Epithelial cell of esophagus (primary cell): Measurements from ENCODE around the gene PIP5K1A.
"Not testable (repeated sequence)": the region's sequence is repeated elsewhere in the genome, so short reads cannot be mapped to it uniquely, and the experiment has no call there.

ENCODE experiments used
- DNase-seq: peaks from one replicate; pipeline ENCODE4 v3.0.0; 2010; ENCODE audit warnings: low read depth
- H3K4me3 ChIP-seq: 2 replicates; pipeline ENCODE4 v1.5.1; 2011; ENCODE audit warnings: mild to moderate bottlenecking, low read length, control low read depth
- TF ChIP-seq, protein P1 (sequence below): IDR thresholded peaks from 2 replicates; pipeline ENCODE4 v1.5.1; 2011; ENCODE audit warnings: low read depth, mild to moderate bottlenecking, low read length, control low read depth, inconsistent platforms; ENCODE audit not compliant: insufficient read depth; ENCODE audit errors: missing control alignments

Gene PIP5K1A

DNA sequence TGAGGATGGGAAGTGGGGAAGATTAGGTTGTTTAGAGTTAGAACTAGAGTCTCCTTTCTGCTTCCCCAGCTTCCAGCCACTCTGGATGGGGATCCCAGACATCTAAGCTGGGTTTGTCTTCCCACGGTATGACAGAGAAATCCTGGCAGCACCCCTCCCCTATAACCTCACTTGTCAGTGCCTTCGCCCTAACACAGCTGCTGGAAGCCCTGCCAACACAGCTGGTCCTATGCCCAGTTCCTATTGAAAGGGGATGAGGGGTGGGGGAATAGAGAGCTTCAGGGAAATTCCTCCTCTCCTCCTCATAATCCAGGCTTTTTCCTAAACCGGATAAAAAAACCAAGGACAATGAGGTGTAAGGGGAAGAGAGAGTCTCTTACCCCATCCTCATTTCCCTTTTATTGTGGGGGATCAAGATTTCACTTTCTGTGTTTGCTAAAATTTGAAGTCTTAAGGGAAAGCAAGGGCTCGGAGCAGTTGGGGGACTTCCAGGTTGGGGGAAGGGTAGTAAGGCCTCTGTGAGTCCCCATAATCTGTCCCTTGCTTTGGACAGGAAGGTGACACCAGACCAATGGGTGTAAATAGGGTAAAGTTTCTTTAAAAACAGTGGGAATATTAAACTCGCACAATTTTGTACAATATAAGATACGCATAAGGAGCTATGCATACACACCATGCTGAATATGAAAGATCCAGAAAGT, 23.2 kb upstream of the PIP5K1A start:
- TF ChIP-seq, protein P1, sequence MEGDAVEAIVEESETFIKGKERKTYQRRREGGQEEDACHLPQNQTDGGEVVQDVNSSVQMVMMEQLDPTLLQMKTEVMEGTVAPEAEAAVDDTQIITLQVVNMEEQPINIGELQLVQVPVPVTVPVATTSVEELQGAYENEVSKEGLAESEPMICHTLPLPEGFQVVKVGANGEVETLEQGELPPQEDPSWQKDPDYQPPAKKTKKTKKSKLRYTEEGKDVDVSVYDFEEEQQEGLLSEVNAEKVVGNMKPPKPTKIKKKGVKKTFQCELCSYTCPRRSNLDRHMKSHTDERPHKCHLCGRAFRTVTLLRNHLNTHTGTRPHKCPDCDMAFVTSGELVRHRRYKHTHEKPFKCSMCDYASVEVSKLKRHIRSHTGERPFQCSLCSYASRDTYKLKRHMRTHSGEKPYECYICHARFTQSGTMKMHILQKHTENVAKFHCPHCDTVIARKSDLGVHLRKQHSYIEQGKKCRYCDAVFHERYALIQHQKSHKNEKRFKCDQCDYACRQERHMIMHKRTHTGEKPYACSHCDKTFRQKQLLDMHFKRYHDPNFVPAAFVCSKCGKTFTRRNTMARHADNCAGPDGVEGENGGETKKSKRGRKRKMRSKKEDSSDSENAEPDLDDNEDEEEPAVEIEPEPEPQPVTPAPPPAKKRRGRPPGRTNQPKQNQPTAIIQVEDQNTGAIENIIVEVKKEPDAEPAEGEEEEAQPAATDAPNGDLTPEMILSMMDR, result no peak
- DNase-seq, result no peak
- H3K4me3 ChIP-seq, result no peak overlapping the region

DNA sequence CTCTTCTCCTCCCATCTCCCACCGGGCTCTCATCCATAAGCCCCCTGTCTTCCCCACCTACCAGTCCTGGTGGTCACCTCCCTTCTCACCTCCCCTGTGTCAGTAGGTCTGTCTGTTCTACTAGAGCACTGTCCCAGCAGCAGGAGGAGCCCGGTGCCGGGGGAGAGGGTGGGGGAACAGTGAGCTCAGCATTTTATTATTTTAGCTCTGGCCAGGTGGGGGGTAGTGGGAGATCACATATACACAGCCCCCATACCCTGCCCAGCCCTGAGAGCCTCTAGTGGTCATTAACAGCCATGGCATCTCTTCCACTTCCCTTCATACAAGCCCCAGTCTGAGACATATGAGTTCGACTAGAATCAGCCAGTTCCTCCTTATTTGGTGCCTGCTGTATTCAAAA, 22.5 kb upstream of the PIP5K1A start, which contains the start of gene TMOD4:
TSS of gene TMOD4 (minus strand) at position 119 of the 400 bp plus-strand sequence. CDS start 1,106 bp downstream, outside the sequence.
- TF ChIP-seq, protein P1, result peak; percentile 63
- H3K4me3 ChIP-seq, result no peak within 1 kb of the TSS
- peak; percentile 25 for DNase-seq

DNA sequence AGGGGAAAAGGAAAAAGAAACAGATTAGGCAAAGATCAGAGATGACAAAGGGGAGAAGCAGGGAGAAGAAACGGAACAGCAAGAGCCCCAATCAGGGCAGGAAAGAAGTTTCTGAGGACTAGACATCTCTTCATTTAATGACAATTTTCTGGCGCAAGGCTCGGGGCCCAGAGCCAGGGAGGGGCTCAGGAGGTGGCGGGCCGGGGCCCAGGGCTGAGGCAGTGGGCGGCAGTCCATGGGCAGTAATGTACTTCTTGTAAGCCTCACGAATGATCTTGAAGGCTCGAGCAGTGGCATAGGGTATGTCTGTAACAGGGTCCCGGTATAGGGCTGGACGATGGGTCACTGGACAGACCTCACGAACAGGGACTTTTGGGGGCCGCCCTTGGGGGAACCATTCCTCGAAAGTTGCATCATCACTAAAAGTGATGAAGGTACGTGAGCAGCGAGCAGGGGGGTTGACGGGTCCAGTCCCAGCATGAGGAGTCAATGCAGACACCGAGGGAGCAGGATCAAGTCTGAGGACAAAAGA, 21.8 kb upstream of the PIP5K1A start:
- no peak for DNase-seq
- H3K4me3 ChIP-seq, result no peak overlapping the region
- TF ChIP-seq, protein P1, result no peak

DNA sequence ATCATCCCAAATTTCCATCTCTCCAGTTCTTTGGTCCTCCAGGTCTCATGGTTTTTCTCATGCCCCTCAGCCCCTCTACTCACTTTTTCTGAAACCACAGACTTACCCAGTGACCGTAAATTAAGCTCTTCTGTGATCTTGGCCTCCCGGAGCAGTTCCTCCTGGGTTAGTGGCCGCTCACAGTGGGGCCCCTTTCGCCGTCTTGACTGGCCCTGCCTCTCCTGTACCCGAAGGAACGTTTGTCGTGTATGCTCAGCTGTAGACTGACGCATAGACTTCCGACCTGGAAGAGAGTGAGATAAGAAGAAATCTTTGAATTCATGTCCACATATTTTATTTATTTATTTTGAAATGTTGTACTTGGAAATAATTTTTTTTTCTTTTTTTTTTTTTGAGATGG, 14.1 kb upstream of the PIP5K1A start:
- no peak for DNase-seq
- TF ChIP-seq, protein P1, result no peak
- H3K4me3 ChIP-seq, result no peak overlapping the region

DNA sequence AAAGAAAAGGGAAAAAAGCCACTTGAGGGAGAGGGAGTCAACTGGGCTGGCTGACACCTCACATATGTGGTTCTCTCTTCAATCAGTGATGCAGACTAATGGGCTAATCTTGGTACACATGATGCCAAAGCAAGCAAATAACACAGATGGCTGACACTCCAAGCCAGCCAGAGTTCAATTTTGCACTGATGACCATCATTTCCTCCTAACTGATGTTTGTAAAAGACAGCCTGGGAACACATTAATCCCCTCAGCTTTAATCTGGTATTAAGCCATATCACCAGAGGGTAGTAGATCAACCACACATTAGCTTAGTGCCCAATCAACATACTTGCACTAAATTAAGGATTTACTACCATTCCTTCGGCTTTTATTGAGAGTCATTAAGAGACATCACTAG, 11.1 kb upstream of the PIP5K1A start:
- TF ChIP-seq, protein P1, result no peak
- H3K4me3 ChIP-seq, result no peak overlapping the region
- DNase-seq, result no peak

DNA sequence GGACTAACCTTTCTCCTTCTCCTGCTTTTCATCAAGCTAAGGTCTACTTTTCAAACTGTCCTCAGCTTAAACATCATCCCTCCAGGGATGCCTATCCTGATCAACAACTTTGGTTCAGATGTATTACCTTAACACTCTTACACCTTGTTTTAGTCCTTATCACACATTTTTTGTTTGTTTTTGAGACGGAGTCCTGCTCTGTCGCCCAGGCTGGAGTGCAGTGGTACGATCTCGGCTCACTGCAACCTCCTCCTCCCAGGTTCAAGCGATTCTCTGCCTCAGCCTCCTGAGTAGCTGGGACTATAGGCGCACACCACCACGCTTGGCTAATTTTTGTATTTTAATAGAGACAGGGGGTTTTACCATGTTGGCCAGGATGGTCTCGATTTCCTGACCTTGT, 9.7 kb upstream of the PIP5K1A start:
- peak overlapping the region; percentile 96 for H3K4me3 ChIP-seq
- DNase-seq, result not testable (repeated sequence)

DNA sequence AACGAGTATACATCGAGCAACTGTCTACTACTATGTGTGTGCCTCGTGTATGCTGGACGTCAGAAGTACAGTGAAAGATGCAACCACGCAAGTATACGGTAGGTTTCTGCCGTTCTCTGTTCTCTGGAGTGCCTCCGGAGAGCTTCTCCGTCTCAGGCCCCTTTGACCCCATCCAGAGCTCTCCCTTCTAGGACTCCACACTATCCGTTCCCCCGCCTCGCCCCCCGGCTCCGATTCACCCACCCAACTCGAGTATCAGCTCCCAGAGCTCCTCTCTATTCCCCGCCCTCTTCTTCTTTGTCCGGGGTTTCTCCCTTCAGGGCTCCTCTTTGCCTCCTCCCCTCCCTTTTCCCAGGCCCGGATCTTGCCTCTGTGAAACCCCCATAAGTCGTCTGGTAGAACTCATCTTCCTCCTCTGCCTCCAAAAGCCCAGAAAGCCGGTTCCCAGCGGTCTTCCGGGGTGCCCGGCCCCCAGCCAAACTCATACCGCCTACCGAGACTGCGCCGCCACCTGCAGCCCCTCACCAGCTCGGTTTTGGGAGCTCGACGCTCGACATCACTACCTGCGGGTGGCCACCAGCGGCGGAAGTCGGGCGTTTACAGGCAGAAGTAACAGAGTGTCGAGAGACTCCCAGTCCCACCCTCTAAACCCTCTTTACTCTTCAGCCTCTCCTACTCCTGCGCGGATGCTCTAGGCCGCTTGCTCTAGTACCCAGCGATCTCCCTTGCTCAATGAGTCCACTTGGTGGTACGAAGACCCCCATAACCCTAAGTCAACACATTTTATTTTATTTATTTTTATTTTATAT, 8.5 kb upstream of the PIP5K1A start, which contains the start of gene VPS72:
TSS of gene VPS72 (minus strand) at position 561 of the 809 bp plus-strand sequence. CDS start at position 485, 76 bp downstream.
- H3K4me3 ChIP-seq, result peak within 1 kb of the TSS; percentile 96
- TF ChIP-seq, protein P1, result peak; percentile 11
- peak; percentile 90 for DNase-seq
